GM10266 (cell line): Measurements from ENCODE around the gene DGKZ.
"Not testable (repeated sequence)": the region's sequence is repeated elsewhere in the genome, so short reads cannot be mapped to it uniquely, and the experiment has no call there.

Experiments
- DNase-seq: peaks from one replicate; pipeline ENCODE4 v3.0.0; 2012; ENCODE audit errors: extremely low spot score
- TF ChIP-seq, protein P1 (sequence below): IDR thresholded peaks from 2 replicates; pipeline ENCODE4 v1.5.1; 2012; ENCODE audit warnings: mild to moderate bottlenecking, low read depth; ENCODE audit not compliant: control insufficient read depth, insufficient read depth; ENCODE audit errors: missing control alignments

The DGKZ gene

DNA sequence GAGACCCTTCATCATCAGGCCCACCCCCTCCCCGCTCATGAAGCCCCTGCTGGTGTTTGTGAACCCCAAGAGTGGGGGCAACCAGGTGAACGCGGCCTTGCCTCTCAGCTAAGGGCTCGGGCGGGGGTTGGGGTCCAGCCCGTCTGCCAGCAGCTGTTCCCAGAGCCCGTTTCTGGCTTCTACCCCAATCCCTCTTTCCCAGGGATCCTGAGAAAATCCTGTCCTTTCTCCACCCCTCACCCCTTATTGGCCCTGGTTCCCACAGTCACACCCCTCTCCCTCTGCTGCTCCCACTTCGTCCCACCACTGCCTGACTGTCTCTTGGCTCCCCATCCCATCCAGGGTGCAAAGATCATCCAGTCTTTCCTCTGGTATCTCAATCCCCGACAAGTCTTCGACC is 24.8 kb downstream of the DGKZ start:
- TF ChIP-seq, protein P1, sequence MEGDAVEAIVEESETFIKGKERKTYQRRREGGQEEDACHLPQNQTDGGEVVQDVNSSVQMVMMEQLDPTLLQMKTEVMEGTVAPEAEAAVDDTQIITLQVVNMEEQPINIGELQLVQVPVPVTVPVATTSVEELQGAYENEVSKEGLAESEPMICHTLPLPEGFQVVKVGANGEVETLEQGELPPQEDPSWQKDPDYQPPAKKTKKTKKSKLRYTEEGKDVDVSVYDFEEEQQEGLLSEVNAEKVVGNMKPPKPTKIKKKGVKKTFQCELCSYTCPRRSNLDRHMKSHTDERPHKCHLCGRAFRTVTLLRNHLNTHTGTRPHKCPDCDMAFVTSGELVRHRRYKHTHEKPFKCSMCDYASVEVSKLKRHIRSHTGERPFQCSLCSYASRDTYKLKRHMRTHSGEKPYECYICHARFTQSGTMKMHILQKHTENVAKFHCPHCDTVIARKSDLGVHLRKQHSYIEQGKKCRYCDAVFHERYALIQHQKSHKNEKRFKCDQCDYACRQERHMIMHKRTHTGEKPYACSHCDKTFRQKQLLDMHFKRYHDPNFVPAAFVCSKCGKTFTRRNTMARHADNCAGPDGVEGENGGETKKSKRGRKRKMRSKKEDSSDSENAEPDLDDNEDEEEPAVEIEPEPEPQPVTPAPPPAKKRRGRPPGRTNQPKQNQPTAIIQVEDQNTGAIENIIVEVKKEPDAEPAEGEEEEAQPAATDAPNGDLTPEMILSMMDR = no peak
- DNase-seq = no peak

DNA sequence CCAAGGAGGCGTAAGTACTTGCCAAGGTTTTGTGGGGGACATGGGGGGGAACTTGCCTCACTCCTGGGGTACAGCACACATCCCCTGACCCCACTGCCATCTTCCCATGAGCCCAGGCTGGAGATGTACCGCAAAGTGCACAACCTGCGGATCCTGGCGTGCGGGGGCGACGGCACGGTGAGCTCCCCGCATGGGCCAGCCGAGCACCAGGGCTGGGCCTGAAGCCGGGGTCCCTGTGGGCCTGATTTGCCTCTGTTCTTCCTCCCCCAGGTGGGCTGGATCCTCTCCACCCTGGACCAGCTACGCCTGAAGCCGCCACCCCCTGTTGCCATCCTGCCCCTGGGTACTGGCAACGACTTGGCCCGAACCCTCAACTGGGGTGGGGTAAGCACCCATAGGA is 25.2 kb downstream of the DGKZ start:
- not testable (repeated sequence) for DNase-seq

DNA sequence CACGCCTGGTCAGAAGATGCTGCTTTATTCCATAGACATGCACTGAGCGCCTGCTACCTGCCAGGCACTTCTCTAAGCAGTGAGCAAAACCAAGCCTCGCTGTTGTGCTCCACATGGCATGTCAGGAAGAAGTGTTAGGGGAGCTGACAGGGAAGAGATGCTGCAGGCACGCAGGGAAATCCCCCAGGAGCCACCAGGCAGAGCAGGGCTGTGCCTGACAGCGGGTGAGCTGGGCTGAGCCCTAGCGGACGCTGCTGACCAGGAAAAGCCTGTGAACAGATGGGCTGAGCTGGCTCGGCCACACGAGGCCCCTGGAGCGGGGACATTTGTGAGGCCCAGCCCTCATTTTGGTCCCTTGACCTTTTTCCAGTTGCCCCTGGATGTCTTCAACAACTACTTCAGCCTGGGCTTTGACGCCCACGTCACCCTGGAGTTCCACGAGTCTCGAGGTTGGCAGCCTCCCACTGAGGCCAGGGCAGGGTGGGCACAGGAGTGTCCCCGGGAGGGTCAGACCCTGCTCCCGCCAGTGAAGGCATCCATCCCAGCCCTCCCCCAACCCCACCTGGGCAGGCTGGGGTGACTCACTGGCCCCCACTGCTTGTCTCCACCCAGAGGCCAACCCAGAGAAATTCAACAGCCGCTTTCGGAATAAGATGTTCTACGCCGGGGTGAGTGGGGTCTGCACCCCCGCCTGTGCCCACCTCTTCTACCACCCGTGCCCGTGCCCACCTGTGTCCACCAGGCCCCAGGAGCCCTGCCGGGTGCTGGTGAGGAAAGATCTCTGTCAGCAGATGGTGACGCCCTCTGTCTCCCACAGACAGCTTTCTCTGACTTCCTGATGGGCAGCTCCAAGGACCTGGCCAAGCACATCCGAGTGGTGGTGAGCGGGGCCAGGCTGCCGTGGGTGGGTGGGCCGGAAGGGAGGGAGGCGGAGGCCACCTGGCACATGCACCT is 26.8 kb downstream of the DGKZ start:
- TF ChIP-seq, protein P1 = no peak
- DNase-seq = no peak

DNA sequence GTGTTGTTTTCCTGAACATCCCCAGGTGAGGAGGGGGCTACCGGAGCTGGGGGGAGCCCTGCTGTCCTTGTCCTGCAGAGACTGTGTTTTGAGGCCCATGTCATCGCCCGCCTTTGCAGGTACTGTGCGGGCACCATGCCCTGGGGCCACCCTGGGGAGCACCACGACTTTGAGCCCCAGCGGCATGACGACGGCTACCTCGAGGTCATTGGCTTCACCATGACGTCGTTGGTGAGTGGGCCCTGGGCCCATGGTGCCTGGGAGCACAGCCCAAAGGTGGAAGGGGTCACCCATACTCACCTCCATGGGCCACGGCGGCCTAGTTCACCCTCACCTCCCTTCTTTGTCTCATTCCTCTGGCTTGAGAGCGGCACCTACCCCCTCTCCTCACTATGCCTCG is 27.6 kb downstream of the DGKZ start:
- TF ChIP-seq, protein P1 = no peak
- DNase-seq = no peak

DNA sequence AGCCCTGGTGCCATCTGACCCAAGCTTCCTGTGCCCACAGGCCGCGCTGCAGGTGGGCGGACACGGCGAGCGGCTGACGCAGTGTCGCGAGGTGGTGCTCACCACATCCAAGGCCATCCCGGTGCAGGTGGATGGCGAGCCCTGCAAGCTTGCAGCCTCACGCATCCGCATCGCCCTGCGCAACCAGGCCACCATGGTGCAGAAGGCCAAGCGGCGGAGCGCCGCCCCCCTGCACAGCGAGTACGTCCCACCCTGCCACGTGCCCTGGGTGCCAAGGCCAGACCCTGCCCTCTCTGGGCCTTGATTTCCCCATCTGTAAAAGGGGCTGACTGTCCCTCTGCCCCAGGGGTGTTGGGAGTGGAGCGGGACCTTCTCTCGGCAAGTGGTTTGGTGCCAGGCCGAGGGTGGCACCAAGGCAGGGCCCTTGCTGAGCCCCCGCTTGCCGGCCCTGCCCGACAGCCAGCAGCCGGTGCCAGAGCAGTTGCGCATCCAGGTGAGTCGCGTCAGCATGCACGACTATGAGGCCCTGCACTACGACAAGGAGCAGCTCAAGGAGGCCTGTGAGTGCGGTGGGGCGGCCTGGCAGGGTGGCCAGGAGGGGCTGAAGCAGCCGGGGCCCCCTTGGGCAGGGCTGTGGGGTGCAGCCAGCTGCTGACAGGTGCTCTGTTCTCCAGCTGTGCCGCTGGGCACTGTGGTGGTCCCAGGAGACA is 28.3 kb downstream of the DGKZ start:
- TF ChIP-seq, protein P1 = no peak
- no peak for DNase-seq

DNA sequence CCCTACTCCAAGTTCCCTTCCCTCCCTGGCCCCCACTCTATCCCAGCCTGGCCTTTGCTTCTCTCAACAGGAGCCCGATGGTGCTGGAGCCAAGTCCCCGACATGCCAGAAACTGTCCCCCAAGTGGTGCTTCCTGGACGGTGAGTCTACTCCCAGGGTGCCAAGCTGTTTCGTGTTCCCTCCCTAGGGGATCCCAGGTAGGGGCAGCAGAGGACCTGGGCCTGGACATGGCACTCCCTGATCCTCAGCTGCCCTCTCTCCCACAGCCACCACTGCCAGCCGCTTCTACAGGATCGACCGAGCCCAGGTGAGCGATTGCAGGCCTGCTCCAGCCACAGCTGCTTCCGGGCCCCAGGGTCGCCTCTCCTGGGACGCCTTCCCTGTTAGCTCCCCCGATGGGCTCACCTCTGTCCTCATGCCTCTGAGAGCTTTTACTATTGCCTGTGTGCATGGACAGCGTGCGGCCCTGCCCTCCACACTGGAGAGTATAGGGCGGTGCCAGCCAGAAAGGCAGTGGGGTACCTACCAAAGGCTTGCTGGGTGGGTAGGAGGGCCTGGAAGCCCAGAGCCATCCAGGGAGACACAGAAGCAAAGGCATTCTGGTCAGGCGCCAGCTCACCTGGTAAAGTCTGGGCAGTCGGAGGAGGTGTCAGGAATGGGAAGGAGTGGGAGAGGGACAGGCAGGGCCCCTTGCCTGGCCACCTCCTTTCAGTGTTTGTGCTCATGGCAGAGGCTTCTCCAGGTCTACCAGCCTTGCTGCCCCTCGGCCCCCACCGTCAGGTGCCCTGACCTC is 29.2 kb downstream of the DGKZ start:
- TF ChIP-seq, protein P1 = no peak

DNA sequence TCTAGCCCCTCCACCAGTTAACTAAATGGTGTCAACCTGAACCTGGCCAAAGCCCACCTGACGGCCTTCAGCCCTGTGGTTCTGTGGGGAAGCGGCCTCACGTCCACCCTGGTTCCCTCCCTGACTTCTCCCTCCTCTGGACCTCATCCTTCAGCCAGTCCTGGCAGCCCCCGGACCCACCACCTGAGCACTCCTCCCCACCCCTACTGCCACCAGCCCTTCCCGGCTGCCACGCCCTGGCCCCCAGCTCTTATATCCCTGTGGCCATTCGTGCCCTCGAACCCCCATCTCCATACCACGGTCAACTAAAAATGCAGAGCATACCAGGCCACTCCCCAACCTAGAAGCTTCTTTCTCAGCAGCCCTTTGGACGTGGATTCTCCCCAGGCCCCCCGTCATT is 30.0 kb downstream of the DGKZ start:
- no peak for DNase-seq
- TF ChIP-seq, protein P1 = no peak

More for the DNA sequence above, 29.2 kb downstream of the DGKZ start:
- DNase-seq = no peak
